Mesodermal cell (in vitro differentiated cells): ENCODE results near the gene RASGRP2. TPM values are rescaled to one million over a fixed set of nuclear protein-coding genes. Genes with fewer than 3 reads are reported as not detected.
A peak's percentile ranks its signal among the peaks of the same experiment; 100 is the strongest.

Source experiments
- H3K27ac ChIP-seq: 2 replicates; pipeline ENCODE4 v1.7.0; 2013; ENCODE audit warnings: mild to moderate bottlenecking, low read depth, low read length, moderate library complexity; ENCODE audit not compliant: severe bottlenecking
- H3K36me3 ChIP-seq: 2 replicates; pipeline ENCODE4 v1.7.1; 2013; ENCODE audit warnings: mild to moderate bottlenecking, low read length, moderate library complexity; ENCODE audit not compliant: control insufficient read depth, insufficient read depth
- H3K4me1 ChIP-seq: one replicate; pipeline ENCODE4 v1.7.1; 2013; ENCODE audit warnings: mild to moderate bottlenecking, low read length; ENCODE audit not compliant: insufficient read depth, control insufficient read depth, poor library complexity, severe bottlenecking
- H3K4me3 ChIP-seq: 2 replicates; pipeline ENCODE4 v1.7.0; 2013; ENCODE audit warnings: low read length, control low read depth, mild to moderate bottlenecking; ENCODE audit not compliant: insufficient read depth, poor library complexity, severe bottlenecking; ENCODE audit errors: extremely low read depth
- H3K9me3 ChIP-seq: 2 replicates; pipeline ENCODE4 v1.7.1; 2013; ENCODE audit warnings: mild to moderate bottlenecking, low read length, moderate library complexity; ENCODE audit not compliant: control insufficient read depth
- WGBS, 2 experiments: methylation state at CpG; one replicate each; pipeline ENCODE4 v1.1.5; 2013; ENCODE audit warnings: missing lambda C conversion rate in 2 of 2; ENCODE audit not compliant: insufficient coverage in 2 of 2; 5-methylcytosine and 5-hydroxymethylcytosine counted together
- polyA plus RNA-seq, 2 experiments: library from polyadenylated mRNA; stranded (reverse); fragments of 50-300 nt; gene quantifications; one replicate each; pipeline ENCODE4 v1.2.3, GENCODE V29; 2013

RASGRP2 gene
- 18.7 TPM for polyA plus RNA-seq (2013, experiment 1 of 2)
- 14.0 TPM for polyA plus RNA-seq (2013, experiment 2 of 2)

DNA sequence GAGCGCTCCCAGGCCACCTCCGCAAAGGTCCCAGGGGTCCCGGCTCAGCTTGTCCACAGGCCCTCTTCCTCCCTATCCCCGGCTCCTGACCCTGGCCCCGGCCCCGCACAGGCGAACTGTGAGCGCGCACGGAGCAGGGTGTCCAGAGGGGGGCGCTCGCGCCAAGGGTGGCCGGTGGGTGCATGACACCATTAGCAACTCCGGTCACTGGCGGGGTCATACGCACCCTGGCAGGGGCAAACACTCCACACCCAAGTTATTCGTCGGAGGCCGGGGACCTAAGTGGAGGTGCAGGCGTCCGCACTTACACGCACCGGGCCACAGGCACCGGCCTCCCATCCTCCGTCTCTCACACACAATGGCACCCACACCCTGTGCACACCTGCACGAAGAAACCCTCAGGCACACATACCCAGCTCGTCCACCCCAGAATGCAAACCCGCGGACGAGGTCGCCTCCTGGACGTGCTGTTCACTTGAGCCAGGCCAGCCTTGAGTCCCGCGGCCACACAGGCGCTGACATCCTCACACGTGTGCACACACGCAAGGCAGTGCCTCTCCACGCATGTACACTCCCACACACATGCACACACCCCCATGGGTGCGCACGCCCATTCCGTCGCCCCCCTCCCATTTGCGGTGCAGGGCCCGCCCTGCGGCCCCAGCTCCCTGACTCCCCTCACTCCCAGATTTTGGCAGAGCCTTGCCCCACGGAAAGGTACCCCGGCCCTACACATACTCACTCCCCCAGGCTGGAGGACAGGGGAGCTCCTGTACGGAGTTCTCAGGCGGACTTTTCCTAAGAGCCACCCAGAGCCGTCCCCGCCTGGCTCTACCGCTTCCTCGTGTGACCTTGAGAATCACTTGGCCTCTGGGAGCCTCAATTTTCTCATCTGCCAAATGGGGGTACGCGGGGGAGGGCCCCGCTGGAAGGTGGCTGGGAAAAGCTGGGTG lies at the start of gene RASGRP2:
Gene RASGRP2 (minus strand): TSS at position 552 of the 953 bp plus-strand sequence. CDS start 1,276 bp downstream, outside the sequence.
- 4 to 7% methylated on average over 44 to 53 of the region's 57 CpGs for WGBS, 2 experiments
- peaks cover 5% of the 10 kb centered on the region for H3K4me1 ChIP-seq
- H3K27ac ChIP-seq: no peak within 1 kb of the TSS
- peak within 1 kb of the TSS; percentile 44 for H3K4me3 ChIP-seq
- H3K9me3 ChIP-seq: no peaks in the 10 kb centered on the region
- no peaks in the 10 kb centered on the region for H3K36me3 ChIP-seq

DNA sequence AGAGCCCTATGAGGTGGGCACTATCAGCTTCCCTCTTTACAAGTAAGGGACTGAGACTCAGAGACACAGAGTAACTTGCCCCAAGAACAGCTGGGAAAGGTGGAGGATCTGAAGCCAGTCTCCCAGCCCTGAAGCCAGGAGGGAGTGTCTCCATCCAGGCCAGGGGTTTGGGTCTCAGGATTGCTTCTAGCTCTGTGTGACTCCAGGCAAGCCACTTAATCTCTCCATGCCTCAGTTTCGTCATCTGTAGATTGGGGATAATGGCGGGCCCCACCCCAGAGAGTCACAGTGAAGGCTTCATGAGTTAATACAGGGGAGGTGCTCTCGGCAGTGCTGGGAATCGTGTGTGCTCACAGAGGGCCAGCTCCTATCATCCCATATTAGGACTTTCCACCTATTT lies 48.5 kb upstream of the RASGRP2 start:
- peaks cover 2% of the 10 kb centered on the region for H3K4me1 ChIP-seq
- WGBS, 2 experiments: 93 to 100% methylated on average over 2 of the region's 4 CpGs
- peaks cover 17% of the 10 kb centered on the region for H3K36me3 ChIP-seq
- H3K9me3 ChIP-seq: no peaks in the 10 kb centered on the region
- no peak overlapping the region for H3K27ac ChIP-seq
- H3K4me3 ChIP-seq: no peak overlapping the region

DNA sequence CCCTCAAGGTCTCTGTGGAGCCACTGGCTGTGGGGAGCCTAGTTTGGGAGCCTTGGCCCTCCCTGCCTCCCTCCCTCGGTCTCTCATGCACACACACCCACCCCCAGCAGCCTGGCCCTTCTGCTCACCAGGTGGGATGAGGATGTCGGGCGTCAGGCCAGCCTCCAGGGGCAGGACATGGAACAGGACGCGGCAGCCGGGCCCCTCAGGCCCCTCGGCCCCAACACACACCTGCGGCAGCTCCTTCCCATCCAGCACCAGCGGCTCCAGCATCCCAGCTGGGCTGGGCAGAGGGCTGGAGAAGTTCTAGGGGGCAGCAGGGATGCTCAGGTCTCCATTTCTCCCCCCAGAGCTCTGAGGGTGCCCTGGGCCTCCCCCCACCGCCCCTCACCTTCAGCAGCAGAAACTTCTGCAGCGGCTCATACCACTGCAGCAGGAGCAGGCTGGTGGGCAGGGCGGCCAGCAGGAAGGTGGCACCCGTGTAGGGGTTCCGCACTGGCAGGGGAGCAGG lies 47.9 kb upstream of the RASGRP2 start:
- peaks cover 2% of the 10 kb centered on the region for H3K4me1 ChIP-seq
- no peak overlapping the region for H3K27ac ChIP-seq
- H3K9me3 ChIP-seq: no peaks in the 10 kb centered on the region
- 95 to 96% methylated on average over 11 to 13 of the region's 14 CpGs for WGBS, 2 experiments
- no peak overlapping the region for H3K4me3 ChIP-seq
- H3K36me3 ChIP-seq: peaks cover 11% of the 10 kb centered on the region

DNA sequence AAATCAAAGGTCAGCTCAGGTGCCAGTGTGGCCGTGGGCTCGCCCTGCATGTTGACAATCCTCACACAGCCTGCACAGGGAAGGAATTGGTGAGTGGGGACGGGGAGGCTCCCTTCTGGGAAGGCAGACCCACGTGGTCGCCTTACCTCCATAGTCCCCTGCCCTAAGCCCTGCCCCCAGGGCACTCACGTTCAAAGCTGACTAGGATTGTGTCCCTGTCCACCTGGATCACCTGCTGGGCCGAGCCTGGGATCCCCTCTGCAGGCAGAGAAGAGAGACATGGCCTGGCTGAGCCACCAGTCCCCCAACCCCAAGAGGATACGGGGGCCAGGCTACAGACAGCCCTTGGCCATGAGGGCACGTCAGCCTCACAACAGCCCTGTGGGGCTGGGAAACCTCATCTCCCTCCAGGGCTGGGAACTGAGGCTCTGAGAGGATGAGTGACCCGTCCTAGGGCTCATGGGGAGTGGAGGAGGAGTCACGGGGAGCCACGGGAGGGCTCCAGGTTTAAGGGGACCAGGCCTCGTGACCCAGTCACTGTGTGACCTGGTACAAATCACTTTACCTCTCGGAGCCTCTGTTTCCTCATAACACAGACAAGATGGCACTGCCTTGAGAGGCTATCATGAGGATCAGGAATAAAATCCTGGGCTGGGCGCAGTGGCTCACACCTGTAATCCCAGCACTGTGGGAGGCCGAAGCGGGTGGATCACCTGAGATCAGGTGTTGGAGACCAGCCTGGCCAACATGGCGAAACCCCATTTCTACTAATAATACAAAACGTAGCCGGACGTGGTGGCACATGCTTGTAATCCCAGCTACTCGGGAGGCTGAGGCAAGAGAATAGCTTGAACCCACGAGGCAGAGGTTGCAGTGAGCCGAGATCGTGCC lies 46.5 kb upstream of the RASGRP2 start:
- WGBS, 2 experiments: 91 to 93% methylated on average over 10 to 21 of the region's 25 CpGs
- Histone ChIP-seq H3K36me3 (peaks cover 5% of the 10 kb centered on the region), H3K9me3 (no peaks in the 10 kb centered on the region), H3K27ac (no peak overlapping the region), H3K4me1 (peaks cover 2% of the 10 kb centered on the region), H3K4me3 (no peak overlapping the region)

DNA sequence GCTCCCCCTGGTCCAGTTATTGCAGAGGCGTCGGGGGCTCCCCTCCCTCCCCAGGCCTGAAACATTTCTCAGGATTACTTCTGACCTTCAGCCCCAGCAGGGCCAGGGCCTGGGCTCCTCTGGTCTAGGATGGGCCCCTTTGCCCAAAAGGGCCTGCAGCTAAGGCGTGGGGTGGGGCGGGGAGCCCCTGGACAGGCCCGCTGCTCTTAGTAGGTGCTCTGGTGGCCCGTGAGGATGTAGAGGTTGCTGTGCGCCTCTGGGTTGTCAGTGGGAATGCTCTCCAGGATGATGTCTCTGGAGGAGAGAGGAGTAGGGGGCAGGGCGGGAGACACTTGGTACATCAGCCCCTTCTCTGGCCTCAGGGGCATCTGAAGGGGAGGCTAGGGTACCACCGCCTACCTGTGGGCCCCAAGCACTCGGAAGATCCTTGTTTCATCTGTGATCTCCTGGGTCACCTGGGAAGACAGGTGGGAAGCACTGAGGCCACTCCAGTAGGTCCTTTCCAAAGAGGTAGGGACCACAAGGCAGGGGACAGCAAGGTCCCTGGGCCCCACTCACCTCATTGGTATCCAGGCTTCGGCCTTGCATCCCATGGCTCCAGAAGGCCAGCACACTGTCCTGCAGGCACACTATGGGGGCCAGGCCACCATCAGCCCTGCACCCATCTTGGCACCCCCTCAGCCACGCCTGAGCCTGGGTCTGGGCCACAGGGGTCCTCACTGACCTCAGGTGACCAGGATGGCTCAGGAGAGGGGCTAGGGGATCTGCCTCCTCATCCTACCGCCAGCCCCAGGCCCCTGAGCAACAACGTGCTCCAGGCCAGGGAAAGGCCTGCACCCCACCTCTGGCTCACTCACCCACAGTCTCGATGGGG lies 45.6 kb upstream of the RASGRP2 start:
- H3K4me1 ChIP-seq: peaks cover 2% of the 10 kb centered on the region
- no peak overlapping the region for H3K4me3 ChIP-seq
- WGBS, 2 experiments: 90 to 95% methylated on average over 8 to 12 of the region's 15 CpGs
- no peak overlapping the region for H3K27ac ChIP-seq
- H3K9me3 ChIP-seq: no peaks in the 10 kb centered on the region
- H3K36me3 ChIP-seq: peaks cover 5% of the 10 kb centered on the region

DNA sequence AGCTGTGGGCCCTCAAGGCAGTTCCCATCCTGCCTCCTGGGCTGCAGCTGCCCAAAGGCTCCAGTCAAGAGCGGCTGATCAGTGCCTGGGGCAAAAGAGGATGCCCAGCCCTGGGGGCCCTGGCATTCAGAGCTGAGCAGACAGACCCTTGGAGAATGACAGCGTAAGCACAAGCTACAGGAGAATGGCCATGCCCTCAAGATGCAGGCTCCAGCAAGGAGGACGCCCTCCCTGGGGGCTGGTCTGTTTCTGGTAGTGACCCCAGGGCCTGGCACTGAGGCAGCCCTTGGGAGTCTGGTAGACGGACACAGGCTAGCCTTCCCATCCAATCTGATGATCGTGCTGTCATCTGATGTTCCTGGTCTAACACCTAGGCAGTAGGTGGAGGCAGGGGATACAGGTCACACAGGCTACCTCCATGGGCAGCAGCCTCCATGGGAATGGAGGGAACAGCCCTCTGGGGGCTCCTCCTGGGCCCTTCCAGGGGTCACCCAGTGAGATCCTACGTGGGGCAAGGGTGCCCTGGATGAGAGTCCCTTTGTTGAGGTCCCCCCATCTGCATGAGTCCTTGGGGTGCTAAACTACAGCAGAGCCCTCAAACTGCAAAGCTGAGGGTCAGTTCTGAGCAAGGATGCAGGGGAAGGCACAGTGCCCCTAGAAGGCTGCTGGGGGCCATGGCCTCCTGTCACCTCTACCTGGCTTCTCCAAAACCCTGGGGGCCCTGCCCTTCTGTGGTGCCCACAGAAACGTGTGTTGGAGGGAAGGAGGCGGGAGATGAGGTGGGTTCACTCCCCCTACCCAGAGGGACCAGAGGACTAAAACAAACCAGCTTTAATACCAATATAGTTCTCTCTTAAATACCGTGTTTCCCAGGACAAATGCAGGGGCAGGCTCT lies 44.6 kb upstream of the RASGRP2 start:
- Histone ChIP-seq H3K9me3 (no peaks in the 10 kb centered on the region), H3K36me3 (peaks cover 5% of the 10 kb centered on the region), H3K4me3 (no peak overlapping the region), H3K27ac (no peak overlapping the region), H3K4me1 (peaks cover 2% of the 10 kb centered on the region)
- WGBS, 2 experiments: 90 to 92% methylated on average over 6 to 7 of the region's 9 CpGs

DNA sequence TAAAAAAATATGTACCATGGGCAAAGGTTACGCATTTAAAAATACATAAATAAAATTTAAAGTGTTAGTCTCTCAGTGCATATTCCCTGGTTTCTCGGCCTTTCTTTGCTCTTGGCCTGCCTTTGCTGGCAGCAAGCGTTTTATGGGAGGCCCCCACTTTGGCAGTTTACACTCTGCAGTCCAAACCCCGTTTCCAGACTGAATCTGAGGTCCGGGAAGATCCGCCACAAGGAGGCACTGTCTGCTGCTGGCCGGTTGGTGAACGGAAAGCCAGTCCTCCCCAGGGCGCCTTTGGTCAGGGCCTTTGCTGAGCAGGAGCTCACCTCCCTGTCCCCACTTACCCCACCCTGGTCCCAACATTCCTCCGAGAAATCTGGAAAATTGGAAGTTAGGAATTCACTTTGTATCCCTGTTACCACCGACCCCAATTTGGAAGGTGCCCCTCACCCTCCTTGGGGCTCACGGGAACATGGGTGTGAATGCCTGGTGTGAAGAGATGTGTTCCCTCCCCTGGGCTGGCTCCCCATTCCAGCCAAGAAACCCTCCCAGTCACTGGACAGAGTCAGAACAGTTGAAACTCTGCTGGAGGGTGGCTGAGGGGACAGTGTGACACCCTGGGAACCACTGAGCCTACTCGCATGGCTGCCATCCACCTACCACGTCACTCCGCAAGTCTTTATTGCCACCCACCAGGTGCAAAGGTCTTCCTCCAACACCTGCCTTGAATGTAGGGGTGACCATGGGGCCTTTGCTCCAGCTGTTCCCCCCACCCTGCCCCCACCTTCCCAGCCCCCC lies 43.8 kb upstream of the RASGRP2 start:
- 24 to 36% methylated on average over 2 to 9 of the region's 15 CpGs for WGBS, 2 experiments
- Histone ChIP-seq H3K36me3 (peaks cover 5% of the 10 kb centered on the region), H3K27ac (no peak overlapping the region), H3K4me3 (no peak overlapping the region), H3K4me1 (peaks cover 2% of the 10 kb centered on the region), H3K9me3 (no peaks in the 10 kb centered on the region)

DNA sequence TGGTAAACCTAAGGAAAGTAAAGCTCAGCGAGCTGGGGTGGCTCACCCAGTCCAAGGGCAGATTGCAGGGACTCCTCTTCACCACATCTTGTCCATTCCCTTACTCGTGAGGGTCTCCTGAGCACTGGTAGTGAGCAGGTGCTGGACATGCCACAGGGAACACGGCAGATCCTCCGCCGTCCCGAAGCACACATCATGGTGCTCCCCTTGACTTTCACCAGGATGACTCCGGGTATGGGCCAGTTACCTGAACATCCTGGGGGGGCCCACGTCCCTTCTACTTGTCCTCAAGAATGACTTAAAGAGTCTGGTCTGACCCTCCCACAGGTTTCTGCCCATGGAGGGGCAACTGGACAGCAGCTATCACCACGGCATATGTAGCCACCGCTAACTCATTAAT lies 42.4 kb upstream of the RASGRP2 start:
- H3K4me3 ChIP-seq: no peak overlapping the region
- WGBS, 2 experiments: 92 to 93% methylated on average over 10 of the region's 10 CpGs
- peaks cover 5% of the 10 kb centered on the region for H3K36me3 ChIP-seq
- H3K4me1 ChIP-seq: peaks cover 2% of the 10 kb centered on the region
- H3K27ac ChIP-seq: no peak overlapping the region
- H3K9me3 ChIP-seq: no peaks in the 10 kb centered on the region
